IPS-18c (cell line): ENCODE measurements around the gene ELOVL2.

Experiments used
- H3K4me3 ChIP-seq: 2 replicates; pipeline ENCODE4 v1.7.0; 2013; ENCODE audit warnings: low read depth, mild to moderate bottlenecking, low read length, moderate library complexity; ENCODE audit not compliant: insufficient read depth
- H3K9me3 ChIP-seq: one replicate; pipeline ENCODE4 v1.6.1; 2013; ENCODE audit warnings: mild to moderate bottlenecking, low read length, moderate library complexity; ENCODE audit not compliant: control insufficient read depth, insufficient read depth

The ELOVL2 gene

GRCh38 chr6:10970731-10971130 lies 73.4 kb downstream of the ELOVL2 start:
- no peaks in the 10 kb centered on the region for H3K9me3 ChIP-seq

GRCh38 chr6:10968776-10969175 lies 75.3 kb downstream of the ELOVL2 start:
- H3K4me3 ChIP-seq = no peak overlapping the region
- H3K9me3 ChIP-seq = no peaks in the 10 kb centered on the region

More at GRCh38 chr6:10970731-10971130, 73.4 kb downstream of the ELOVL2 start:
- H3K4me3 ChIP-seq = no peak overlapping the region

GRCh38 chr6:10964684-10965083 lies 79.4 kb downstream of the ELOVL2 start:
- Histone ChIP-seq H3K9me3 (no peaks in the 10 kb centered on the region), H3K4me3 (no peak overlapping the region)

- H3K4me3 ChIP-seq = no peak overlapping the region
- no peaks in the 10 kb centered on the region for H3K9me3 ChIP-seq
Observed at GRCh38 chr6:10963113-10963512, 81.0 kb downstream of the ELOVL2 start.

- no peak overlapping the region for H3K4me3 ChIP-seq
- H3K9me3 ChIP-seq = no peaks in the 10 kb centered on the region
Observed at GRCh38 chr6:10962673-10963072, 81.4 kb downstream of the ELOVL2 start.

GRCh38 chr6:10961837-10962236 lies 82.3 kb downstream of the ELOVL2 start:
- H3K9me3 ChIP-seq = no peaks in the 10 kb centered on the region
- no peak overlapping the region for H3K4me3 ChIP-seq

GRCh38 chr6:10960171-10960570 lies 83.9 kb downstream of the ELOVL2 start:
- no peak overlapping the region for H3K4me3 ChIP-seq
- no peaks in the 10 kb centered on the region for H3K9me3 ChIP-seq

GRCh38 chr6:10957414-10957886 lies 86.7 kb downstream of the ELOVL2 start:
- no peaks in the 10 kb centered on the region for H3K9me3 ChIP-seq
- H3K4me3 ChIP-seq = no peak overlapping the region

- no peaks in the 10 kb centered on the region for H3K9me3 ChIP-seq
- H3K4me3 ChIP-seq = no peak overlapping the region
Observed at GRCh38 chr6:10956776-10957175, 87.3 kb downstream of the ELOVL2 start.

- no peak overlapping the region for H3K4me3 ChIP-seq
Observed at GRCh38 chr6:10954590-10955010, 89.5 kb downstream of the ELOVL2 start.

GRCh38 chr6:10951675-10952282 lies 92.3 kb downstream of the ELOVL2 start:
- Histone ChIP-seq H3K9me3 (no peaks in the 10 kb centered on the region), H3K4me3 (no peak overlapping the region)

More at GRCh38 chr6:10954590-10955010, 89.5 kb downstream of the ELOVL2 start:
- H3K9me3 ChIP-seq = no peaks in the 10 kb centered on the region

GRCh38 chr6:10949579-10950490 lies 94.3 kb downstream of the ELOVL2 start:
- no peak overlapping the region for H3K4me3 ChIP-seq

GRCh38 chr6:10947966-10948365 lies 96.1 kb downstream of the ELOVL2 start:
- no peak overlapping the region for H3K4me3 ChIP-seq
- no peaks in the 10 kb centered on the region for H3K9me3 ChIP-seq

More at GRCh38 chr6:10949579-10950490, 94.3 kb downstream of the ELOVL2 start:
- H3K9me3 ChIP-seq = no peaks in the 10 kb centered on the region

GRCh38 chr6:10945845-10946244 lies 98.3 kb downstream of the ELOVL2 start:
- H3K4me3 ChIP-seq = no peak overlapping the region
- no peaks in the 10 kb centered on the region for H3K9me3 ChIP-seq

GRCh38 chr6:10939840-10940239 lies 104.3 kb downstream of the ELOVL2 start:
- Histone ChIP-seq H3K4me3 (no peak overlapping the region), H3K9me3 (no peaks in the 10 kb centered on the region)

GRCh38 chr6:10933126-10933525 lies 111.0 kb downstream of the ELOVL2 start:
- no peak overlapping the region for H3K4me3 ChIP-seq
- peaks cover 2% of the 10 kb centered on the region for H3K9me3 ChIP-seq
